HCT116 (cell line): ENCODE results near the gene ANAPC5.
"Not testable (repeated sequence)": the region's sequence is repeated elsewhere in the genome, so short reads cannot be mapped to it uniquely, and the experiment has no call there.

Experiments
- CBX3 ChIP-seq: IDR thresholded peaks from 2 replicates; pipeline ENCODE4 v1.6.1; 2012; ENCODE audit warnings: low read depth
- CTCF ChIP-seq, 3 experiments: fragments of 200-600 bp in 1 of 3; sonication (generic) in 1 of 3; IDR thresholded peaks in 2 of 3; conservative IDR thresholded peaks in 1 of 3; 2 replicates each; pipeline ENCODE4 v1.5.1; 2012 to 2017; ENCODE audit warnings: low read depth in 2 of 3, low read length in 2 of 3, antibody characterized with exemption in 1 of 3, borderline replicate concordance in 1 of 3, control low read depth in 1 of 3, mild to moderate bottlenecking in 1 of 3, mixed read lengths in 1 of 3, mixed run types in 1 of 3, moderate library complexity in 1 of 3; ENCODE audit not compliant: insufficient read depth in 1 of 3
- ELF1 ChIP-seq: IDR thresholded peaks from 2 replicates; pipeline ENCODE4 v1.6.1; 2012; ENCODE audit warnings: low read depth, borderline replicate concordance
- EZH2 ChIP-seq: fragments of 200-600 bp; sonication (generic); IDR thresholded peaks from 2 replicates; pipeline ENCODE4 v1.6.1; 2017; ENCODE audit warnings: antibody characterized with exemption, mixed run types
- MAX ChIP-seq: IDR thresholded peaks from 2 replicates; pipeline ENCODE4 v1.6.1; 2012
- POLR2A ChIP-seq: IDR thresholded peaks from 2 replicates; pipeline ENCODE4 v1.7.0; 2011; ENCODE audit warnings: borderline replicate concordance; ENCODE audit not compliant: insufficient read depth, insufficient read length; ENCODE audit errors: extremely low read depth
- SRF ChIP-seq: IDR thresholded peaks from 2 replicates; pipeline ENCODE4 v1.6.1; 2012; ENCODE audit warnings: low read depth
- YY1 ChIP-seq: IDR thresholded peaks from 2 replicates; pipeline ENCODE4 v1.6.1; 2011; ENCODE audit warnings: low read length, low read depth, moderate library complexity, mild to moderate bottlenecking; ENCODE audit not compliant: insufficient replicate concordance; ENCODE audit errors: extremely low read depth
- ZNF274 ChIP-seq: fragments of 200-500 bp; sonication (Bioruptor generic); IDR thresholded peaks from 2 replicates; pipeline ENCODE4 v1.6.1; 2014; ENCODE audit warnings: mild to moderate bottlenecking, low read depth, low read length, inconsistent platforms

GRCh38 chr12:121374336-121374735, 22.1 kb upstream of the ANAPC5 start:
- TF ChIP-seq SRF; CBX3; YY1; EZH2; CTCF (IDR thresholded peaks at IDR 0.05 in 2 of 3, conservative IDR thresholded peaks at IDR 0.05 in 1 of 3; ENCODE audit: borderline replicate concordance in 1 of 3, insufficient read depth in 1 of 3, low read depth in 2 of 3, low read length in 2 of 3); POLR2A; MAX; ELF1; ZNF274: not testable (repeated sequence)
